Activated CD4-positive, CD25-positive, alpha-beta regulatory T cell treated with anti-CD3 and anti-CD28 coated beads, Interleukin-2, amount 50 U/mL, for 16 hours (primary cell): ENCODE data around the gene ASS1.
"Not testable (repeated sequence)": the region's sequence is repeated elsewhere in the genome, so short reads cannot be mapped to it uniquely, and the experiment has no call there.

ENCODE experiments used
- DNase-seq: peaks from one replicate; pipeline ENCODE4 v3.0.0-alpha.2; 2020; ENCODE audit warnings: low read depth, low spot score

Gene ASS1

DNA sequence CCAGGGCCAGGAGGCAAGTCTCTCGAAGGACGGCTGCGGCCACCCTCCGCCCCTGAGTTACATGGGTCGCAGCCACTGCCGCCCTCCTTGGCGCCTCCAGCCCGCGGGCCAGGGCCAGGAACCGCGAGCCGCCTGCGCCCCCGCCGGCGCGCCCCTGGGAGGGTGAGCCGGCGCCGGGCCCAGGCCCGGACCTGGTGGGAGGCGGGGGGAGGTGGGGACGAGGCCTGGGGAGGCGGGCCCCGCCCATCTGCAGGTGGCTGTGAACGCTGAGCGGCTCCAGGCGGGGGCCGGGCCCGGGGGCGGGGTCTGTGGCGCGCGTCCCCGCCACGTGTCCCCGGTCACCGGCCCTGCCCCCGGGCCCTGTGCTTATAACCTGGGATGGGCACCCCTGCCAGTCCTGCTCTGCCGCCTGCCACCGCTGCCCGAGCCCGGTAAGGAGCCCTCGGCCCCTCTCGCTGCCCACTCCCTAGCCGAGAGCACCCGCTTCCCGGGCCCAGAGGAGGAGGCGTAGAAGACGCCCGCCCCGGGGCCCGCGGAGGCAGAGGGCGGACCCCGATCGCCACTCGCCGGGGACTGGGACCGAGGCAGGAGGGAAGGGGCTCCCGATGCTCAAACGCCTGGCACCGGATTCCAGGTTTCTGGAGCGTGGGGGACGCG is at the start of gene ASS1:
TSS of gene ASS1 (plus strand) at position 397 of the 657 bp plus-strand sequence. CDS start 7,268 bp downstream, outside the sequence.
- DNase-seq: no peak

DNA sequence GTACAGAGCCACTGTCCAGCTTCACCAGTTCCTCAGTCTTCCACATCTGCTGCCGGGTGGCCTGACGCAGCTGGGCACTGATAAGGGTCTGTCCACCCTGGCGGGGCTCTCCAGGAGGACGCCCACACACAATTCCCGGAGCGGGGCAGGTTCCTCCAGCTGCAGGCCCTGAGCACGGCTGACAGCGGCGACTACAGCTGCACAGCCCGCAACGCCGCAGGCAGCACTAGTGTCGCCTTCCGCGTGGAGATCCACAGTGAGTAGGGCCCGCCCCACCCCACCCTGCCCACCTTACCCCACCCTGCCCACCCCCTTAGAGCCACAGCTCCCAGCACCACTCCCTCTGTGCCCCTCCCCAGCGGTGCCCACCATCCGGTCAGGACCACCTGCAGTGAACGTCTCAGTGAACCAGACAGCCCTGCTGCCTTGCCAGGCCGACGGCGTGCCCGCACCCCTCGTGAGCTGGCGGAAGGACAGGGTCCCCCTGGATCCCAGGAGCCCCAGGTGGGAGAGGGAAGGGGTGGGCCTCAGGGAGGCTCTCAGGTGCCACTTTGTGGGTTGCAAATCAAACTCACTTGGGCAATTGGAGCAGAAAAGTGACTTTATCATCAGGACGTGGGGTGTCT is 48.8 kb upstream of the ASS1 start:
- no peak for DNase-seq

DNA sequence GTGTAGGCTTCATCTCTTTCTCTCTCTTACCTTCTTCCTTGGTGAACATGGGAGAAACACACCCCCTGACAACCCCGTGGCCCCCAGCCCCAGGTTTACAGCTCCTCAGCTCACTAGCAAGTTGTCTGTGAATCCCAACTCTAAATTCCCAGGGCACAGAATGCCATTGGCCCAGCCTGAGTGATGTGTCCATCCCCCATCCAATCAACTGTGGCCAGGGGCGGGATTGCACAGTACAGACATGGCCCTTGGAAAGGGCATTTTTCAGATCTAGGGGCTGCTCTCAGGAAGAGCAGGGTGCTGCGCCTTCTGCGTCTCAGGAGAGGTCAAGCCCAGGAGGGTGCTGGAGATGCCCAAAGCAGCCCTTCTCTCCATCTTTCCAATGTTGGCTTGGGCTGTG is 48.2 kb upstream of the ASS1 start:
- DNase-seq: no peak

DNA sequence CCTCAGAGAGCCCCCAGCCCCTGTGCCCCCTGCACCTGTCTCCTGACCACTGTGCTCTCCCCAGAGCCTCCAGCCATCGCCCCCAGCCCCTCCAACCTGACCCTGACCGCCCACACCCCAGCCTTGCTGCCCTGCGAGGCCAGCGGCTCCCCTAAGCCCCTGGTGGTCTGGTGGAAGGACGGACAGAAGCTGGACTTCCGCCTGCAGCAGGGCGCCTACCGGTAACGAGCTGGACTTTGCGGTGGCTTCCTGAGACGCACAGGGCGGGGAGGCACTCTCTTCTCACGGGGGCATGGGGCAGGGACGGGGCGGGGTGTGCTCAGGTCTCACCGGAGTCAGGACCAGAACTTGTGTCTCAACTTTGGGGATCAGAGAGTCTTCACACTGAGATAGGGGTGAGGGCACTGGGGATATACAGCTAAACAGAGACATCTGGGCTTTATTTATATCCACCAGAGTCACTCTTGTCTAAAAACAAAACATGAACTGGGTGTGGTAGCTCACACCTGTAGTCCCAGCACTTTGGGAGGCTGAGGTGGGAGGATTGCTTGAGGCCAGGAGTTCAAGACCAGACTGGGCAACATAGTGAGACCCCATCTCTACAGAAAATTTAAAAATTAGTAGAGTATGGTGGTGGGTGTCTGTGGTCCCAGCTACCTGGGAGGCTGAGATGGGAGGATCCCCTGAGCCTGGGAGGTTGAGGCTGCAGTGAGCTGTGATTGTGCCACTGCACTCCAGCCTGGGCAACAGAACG is 46.1 kb upstream of the ASS1 start:
- DNase-seq: no peak

DNA sequence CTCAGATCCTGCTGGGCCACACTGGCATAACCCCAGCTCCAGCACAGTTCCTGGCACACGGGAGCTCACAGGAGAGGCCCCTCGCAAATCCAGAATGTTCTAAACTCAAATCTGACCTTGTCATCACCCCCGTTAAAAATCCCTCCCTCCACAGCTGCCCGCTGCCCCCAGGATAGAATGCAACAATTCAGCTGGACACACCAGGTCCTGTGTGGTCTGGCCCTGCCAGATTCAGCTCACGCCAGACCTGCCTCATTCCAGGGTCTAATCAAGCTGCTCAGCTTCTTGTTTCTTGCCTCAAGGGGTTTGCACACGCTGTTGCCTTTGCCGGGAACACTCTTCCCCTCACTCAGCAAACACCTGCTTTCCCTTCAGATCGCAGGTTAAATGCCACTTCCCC is 45.0 kb upstream of the ASS1 start:
- DNase-seq: no peak

DNA sequence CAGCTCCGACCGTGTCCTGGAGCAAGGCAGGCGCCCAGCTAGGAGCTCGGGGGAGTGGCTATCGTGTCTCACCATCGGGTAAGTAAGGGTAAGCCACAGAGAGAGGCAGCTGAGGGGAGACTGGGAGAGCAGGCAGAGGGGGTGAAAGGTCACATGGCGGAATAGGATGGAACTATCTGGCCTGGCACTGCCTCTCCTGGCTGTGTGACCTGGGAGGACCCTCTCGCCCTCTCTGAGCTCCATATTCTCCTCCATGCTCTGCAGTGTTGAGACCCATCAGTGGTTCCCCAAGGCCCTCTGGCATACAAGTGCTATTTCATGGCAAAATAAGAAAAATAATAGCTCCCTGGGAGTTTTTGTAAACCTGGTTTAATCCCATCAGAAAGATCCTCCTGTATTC is 43.9 kb upstream of the ASS1 start:
- DNase-seq: no peak

DNA sequence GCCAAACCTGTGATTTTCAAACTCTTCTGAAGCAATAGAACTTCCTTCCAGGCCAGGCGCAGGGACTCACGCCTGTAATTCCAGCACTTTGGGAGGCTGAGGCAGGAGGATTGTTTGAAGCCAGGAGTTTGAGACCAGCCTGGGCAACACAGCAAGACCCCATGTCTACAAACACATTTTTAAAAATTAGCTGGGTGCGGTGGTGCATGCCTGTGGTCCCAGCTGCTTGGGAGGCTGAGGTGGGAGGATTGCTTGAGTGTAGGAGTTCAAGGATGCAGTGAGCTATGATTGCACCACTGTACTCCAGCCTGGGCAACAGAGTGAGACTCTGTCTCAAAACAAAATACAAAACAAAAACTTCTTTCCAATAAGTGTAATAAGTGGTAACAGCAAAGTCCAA is 43.0 kb upstream of the ASS1 start:
- DNase-seq: not testable (repeated sequence)

DNA sequence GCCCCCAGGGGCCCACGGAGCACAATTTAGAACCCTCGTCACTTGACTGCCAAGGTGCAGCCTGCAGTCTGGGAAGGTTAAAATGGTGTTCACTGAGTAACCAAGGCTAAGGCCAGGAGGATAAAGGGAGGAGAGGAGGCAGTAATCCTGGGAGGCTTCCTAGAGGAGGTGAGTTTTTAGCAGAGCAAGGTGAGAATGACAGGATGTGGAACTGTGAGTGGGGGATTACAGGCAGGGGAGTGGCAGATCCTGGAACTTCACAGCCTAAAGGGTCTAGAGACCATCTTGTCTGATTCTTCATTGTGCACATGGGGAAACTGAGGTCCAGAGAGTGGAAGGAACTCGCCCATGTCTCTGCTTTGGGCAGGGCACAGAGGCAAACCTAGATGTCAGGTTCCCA is 42.5 kb upstream of the ASS1 start:
- DNase-seq: no peak

DNA sequence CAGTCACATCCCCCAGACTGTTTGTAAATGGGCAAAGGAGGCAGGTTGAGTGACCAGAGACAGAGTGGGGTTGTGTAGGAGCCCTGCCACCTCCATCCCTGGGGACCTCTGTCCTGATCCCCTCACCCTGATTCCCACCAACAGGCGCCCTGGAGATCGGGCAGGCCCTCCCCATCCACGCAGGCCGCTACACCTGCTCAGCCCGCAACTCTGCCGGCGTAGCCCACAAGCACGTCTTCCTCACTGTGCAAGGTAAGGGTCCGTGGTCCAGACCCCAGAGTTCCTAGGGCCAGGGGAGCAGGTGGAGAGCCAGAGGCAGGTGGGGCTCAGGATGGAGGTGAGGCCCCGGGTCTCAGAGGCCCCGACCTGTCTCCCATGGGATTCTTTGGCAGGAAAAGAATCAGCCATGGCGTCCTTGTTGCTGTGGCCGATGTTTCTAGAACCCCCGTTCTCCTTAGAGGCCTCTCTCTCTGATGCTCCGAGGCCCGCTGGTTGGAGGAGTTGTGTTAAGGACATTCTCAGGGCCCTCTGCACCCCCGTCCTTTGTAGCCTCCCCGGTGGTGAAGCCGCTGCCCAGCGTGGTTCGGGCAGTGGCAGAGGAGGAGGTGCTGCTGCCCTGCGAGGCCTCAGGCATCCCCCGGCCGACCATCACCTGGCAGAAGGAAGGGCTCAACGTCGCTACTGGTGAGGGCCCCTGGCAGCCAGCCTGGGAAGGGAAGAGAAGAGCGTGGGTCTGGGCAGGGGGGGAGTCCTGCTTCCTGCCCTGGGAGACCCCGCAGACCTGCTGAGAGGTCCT is 41.9 kb upstream of the ASS1 start:
- DNase-seq: no peak

DNA sequence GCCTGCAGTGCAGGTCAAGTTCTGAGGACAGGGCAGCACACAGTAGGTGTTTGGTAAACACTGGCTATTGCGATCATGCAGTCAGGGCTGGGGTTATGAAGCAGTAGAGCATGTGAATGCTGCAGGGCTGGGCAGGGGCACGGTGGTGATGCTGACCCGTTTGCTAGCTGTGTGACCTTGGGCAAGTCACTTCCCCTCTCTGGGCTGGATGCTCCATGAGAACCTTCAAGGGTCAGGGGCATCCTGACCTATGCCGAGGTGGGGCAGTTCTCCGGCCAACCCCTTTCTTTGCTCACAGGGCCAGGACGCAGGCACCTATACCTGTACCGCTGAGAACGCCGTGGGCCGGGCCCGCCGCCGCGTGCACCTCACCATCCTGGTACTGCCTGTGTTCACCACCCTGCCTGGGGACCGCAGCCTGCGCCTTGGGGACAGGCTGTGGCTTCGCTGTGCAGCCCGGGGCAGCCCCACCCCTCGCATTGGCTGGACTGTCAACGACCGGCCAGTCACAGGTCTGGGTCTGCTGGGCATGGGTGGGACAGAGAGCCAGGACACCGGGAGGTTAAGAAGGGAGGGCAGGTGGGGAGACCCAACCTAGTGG is 39.0 kb upstream of the ASS1 start:
- DNase-seq: no peak

DNA sequence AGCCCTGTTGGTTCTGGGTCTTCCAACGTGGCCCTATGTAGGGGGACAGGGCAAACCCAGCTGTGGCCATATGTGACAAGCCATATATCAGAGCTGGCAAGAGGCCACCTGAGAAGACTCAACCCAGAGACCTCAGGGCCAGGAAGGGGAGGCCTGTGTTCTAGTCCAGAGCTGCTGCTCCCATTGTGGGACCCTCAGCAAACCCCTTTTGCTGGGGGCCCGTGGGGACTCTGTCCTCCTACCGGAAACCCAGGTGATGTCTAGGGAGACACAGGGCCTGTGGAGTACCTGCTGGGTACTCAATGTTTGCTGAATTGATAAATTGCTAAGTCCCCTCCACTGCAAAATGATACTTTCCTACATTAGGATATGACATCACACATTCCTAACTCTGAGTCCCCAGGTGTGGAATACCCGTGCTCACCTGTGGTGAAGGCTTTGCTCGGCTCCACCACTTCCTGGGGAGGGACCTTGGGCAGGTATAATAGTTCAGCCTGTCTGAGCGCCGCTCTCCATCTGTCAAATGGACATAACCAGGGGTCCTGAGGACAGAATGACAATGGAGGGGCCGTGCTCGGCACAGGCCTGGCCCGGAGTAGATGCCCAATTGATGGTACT is 38.4 kb upstream of the ASS1 start:
- DNase-seq: no peak

DNA sequence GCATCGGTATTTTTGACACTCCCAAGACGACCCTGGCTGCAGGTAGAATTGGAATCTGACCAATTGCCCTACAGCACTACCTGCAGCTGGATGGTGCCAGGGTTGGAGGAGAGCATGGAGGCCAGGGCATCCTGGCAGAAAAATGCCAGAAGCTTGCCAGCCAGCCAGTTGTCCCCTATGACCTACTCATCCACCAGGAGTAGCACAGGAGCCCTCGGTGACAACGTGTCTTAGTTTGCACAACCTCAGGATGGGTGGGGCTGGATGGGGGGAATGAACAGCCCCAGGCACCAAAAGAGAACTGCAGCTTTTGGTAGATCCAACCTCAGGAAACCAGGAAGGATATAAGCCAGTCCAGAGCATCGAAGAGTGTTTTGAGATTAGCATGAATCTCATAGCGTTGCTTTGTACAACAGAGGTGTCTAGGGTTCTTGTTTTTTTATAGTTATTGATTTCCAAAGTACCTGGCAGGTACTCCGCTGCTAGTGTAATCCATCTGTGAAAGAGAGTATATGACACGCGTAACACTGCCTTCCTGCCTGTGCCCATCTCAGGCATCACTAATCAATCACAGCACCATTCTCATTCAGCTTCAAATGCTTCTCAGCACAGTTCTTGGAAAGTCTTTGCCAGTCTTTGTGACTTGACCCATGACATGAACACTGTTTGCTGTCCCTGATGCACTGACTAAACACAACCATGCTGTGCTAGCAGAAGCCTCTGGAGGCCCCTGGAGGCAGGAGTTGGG is 36.7 kb upstream of the ASS1 start:
- DNase-seq: no peak

DNA sequence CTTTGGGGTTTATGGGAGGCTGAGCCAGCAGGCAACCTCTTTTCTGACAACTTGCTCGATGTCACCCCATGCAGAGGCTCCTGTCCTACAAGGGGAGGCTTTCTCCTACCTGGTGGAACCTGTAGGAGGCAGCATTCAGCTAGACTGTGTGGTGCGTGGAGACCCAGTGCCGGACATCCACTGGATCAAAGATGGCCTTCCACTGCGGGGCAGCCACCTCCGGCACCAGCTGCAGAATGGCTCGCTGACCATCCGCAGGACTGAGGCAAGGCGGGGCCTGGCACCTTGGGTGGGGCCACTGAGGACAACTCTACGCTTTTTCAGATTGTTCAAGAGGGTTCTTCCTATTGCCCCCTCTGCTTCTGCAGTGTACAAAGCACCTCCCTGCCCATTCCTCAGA is 36.1 kb upstream of the ASS1 start:
- no peak for DNase-seq

DNA sequence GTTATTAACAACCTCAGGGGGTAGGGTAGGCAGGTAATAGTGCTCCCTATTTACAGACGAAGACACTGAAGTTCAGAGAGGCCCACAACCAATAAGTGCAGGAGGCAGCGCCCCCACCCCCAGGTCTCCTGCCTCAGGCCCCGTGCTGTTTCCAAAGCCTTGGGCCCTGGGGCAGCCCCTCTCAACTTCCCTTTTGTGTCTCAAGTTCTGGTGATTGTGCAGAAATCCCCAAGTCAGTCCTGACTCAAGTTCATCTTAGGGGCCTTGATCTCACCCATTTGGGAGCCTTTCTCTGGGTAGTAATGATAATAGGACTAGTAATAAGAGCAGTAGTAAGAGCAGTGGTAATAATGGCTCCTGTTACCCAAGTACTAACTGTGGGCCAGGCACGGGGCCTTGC is 35.5 kb upstream of the ASS1 start:
- no peak for DNase-seq

DNA sequence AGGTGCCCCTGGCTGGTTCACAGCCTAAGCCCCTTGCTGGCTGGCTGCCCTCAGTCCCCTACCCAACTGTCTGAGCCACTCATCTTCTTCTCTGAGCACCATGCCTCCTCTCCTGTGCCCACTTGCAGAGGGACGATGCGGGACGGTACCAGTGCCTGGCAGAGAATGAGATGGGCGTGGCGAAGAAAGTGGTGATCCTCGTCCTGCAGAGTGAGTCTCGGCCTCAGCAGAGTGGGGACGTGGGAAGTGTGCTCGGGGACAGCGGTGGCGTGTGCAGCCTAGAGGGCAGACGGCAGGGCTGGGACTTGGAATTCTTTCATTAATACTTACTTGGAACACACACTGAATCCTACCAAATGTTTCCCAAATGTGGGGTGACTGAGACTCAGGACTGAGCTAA is 34.3 kb upstream of the ASS1 start:
- DNase-seq: no peak

DNA sequence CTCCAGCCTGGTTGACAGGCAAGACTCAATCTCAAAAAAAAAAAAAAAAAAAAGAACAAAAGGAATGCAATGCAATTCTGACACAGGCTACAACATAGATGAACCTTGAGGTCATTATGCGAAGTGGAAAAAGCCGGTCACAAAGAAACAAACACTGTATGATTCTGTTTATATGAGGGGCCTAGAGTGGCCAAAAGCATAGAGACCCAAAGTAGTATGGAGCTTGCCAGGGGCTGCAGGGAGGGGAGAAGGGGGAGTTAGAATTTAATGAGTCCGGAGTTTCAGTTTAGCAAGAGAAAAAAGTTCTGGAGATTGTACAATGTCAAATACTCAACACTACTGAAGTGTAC is 33.2 kb upstream of the ASS1 start:
- no peak for DNase-seq

DNA sequence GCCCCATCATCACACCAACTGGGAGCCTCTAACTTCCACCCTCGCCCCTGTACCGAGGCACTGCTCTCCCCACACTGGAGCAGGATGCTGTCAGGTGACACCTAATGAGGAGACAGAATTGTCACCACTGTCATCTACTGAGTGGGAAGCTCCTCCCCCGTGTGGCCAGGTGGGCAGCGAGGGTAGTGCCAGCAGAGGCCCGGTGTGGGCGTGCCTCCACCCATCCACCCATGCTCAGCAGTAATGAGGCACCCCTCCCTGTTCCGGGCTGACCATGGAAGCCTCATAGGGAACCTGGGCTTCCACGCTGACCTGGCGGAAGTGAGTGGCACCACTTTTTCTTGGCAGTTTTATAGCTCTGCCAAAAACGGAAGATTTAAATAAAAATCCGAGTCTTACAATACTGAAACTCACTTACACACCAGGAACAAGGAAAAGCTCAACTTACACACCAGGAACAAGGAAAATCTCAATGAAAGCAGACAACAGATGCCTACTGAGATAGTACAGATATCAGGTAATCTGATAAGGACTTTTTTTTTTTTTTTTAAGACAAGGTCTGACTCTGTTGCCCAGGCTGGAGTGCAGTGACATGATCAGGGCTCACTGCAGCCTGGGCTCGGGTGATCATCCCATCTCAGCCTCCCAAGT is 30.6 kb upstream of the ASS1 start:
- DNase-seq: no peak

DNA sequence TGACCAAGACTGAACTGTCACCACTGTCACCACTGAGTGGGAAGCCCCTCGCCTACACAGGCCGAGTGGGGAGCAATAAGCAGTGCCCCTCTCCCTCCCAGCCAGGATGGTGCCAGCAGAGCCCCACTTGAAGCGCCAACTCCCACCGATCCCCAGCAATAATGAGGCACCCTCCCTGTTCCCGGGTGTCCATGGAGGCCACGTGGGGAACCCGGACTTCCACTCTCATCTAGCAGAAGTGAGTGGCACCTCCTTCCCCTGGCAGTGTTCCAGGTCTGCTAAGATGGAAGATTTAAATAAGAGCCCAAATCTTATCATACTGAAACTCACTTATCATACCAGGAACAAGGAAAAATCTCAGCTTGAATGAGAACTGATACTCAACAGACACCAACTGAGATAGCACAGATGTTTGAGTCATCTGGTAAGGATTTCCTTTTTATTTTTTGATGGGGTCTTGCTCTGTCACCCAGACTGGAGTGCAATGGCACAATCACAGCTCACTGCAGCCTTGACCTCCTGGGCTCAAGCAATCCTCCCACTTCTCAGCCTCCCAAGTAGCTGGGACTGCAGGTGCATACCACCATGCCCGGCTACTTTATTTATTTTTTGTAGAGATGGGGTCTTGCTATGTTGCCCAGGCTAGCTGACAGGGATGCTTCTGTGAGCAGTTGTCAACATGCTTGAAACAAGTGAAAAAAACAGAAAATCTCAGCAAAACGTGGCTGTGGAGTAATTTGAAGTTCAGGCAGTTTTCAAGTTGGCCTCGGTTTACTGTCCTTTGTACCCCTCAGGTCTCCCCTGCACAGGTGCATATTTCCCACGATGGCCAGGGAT is 29.6 kb upstream of the ASS1 start:
- no peak for DNase-seq

DNA sequence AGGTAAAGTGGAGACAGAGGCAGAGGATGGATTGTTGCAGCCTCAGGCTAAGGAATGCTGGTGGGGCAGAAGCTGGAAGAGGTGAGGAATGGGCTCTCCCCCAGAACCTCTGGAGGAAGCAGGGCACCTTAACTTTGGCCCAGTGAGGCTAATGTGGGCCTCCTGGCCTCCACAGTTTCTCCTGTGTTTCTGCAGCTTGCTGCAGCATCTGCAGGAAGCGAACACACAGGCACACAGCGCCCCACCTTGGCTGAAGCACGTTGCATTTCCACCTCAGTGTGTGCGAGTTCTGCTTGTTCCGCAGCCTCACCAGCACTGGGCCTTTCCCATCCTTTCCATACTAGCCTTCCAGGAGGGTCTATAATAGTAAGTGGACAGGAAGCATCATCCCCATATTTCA is 27.2 kb upstream of the ASS1 start:
- DNase-seq: no peak
